HEK293 (cell line): ENCODE data around the gene AKAP6.
A peak's percentile ranks its signal among the peaks of the same experiment; 100 is the strongest.

Experiments used
- CTCF ChIA-PET: fragments of 350-600 bp; formaldehyde crosslinking; extraction: SDS; loops from one replicate; lab custom pipeline; 2021; ENCODE audit warnings: antibody characterized with exemption; lab: Yijun Ruan, JAX
- POLR2A ChIA-PET: fragments of 300-600 bp; formaldehyde crosslinking; extraction: SDS; loops from one replicate; lab custom pipeline; 2020; ENCODE audit warnings: antibody characterized with exemption, inconsistent platforms; lab: Yijun Ruan, JAX
- H3K27ac ChIP-seq: fragments of 200-500 bp; sonication (Bioruptor generic); 2 replicates; pipeline ENCODE4 v1.5.1; 2014; ENCODE audit warnings: low read depth, low read length, control low read depth, inconsistent platforms; ENCODE audit errors: extremely low read depth
- H3K36me3 ChIP-seq, 2 experiments: fragments of 200-500 bp in 1 of 2; sonication (Bioruptor generic) in 1 of 2; 1 replicate in 1 of 2; 2 replicates in 1 of 2; pipeline ENCODE4 v1.5.1; 2014 to 2017; ENCODE audit warnings: inconsistent platforms in 2 of 2, low read length in 2 of 2; ENCODE audit not compliant: control insufficient read depth in 2 of 2, insufficient read depth in 1 of 2
- H3K4me1 ChIP-seq: fragments of 200-500 bp; sonication (Bioruptor generic); 2 replicates; pipeline ENCODE4 v1.5.1; 2014; ENCODE audit warnings: mild to moderate bottlenecking, low read length, inconsistent platforms; ENCODE audit not compliant: control insufficient read depth, insufficient read depth
- H3K4me3 ChIP-seq: 2 replicates; pipeline ENCODE4 v1.5.1; 2011; ENCODE audit warnings: low read depth, mild to moderate bottlenecking, control low read depth, low read length, moderate library complexity
- H3K9me3 ChIP-seq: fragments of 200-500 bp; sonication (Bioruptor generic); 2 replicates; pipeline ENCODE4 v1.5.1; 2014; ENCODE audit warnings: low read depth, low read length, inconsistent platforms; ENCODE audit not compliant: control insufficient read depth, insufficient read depth
- BCL11A ChIP-seq: fragments of 450-650 bp; formaldehyde crosslinking; IDR thresholded peaks from 2 replicates; pipeline ENCODE4 v1.5.1; 2016; ENCODE audit warnings: low read depth, missing biosample characterization, missing genetic modification characterization
- GFI1B ChIP-seq: fragments of 450-650 bp; formaldehyde crosslinking; IDR thresholded peaks from 2 replicates; pipeline ENCODE4 v1.5.1; 2016; ENCODE audit warnings: missing biosample characterization, missing genetic modification characterization
- ZBTB48 ChIP-seq: fragments of 450-650 bp; formaldehyde crosslinking; IDR thresholded peaks from 2 replicates; pipeline ENCODE4 v1.5.1; 2016; ENCODE audit warnings: missing biosample characterization, missing genetic modification characterization
- ZFHX2 ChIP-seq: fragments of 450-650 bp; formaldehyde crosslinking; conservative IDR thresholded peaks from 2 replicates; pipeline ENCODE4 v1.5.1; 2016; ENCODE audit warnings: missing biosample characterization, missing genetic modification characterization
- ZNF132 ChIP-seq: fragments of 450-650 bp; formaldehyde crosslinking; IDR thresholded peaks from 2 replicates; pipeline ENCODE4 v1.5.1; 2017; ENCODE audit warnings: missing biosample characterization, missing genetic modification characterization, borderline replicate concordance
- ZNF133 ChIP-seq: fragments of 450-650 bp; formaldehyde crosslinking; IDR thresholded peaks from 2 replicates; pipeline ENCODE4 v1.5.1; 2016; ENCODE audit warnings: missing biosample characterization, missing genetic modification characterization
- ZNF140 ChIP-seq: fragments of 450-650 bp; formaldehyde crosslinking; IDR thresholded peaks from 2 replicates; pipeline ENCODE4 v1.5.1; 2016; ENCODE audit warnings: missing biosample characterization, missing genetic modification characterization
- ZNF155 ChIP-seq: fragments of 450-650 bp; formaldehyde crosslinking; IDR thresholded peaks from 2 replicates; pipeline ENCODE4 v1.5.1; 2016; ENCODE audit warnings: missing biosample characterization, missing genetic modification characterization
- ZNF157 ChIP-seq: fragments of 450-650 bp; formaldehyde crosslinking; IDR thresholded peaks from 2 replicates; pipeline ENCODE4 v1.5.1; 2016; ENCODE audit warnings: missing biosample characterization, missing genetic modification characterization
- ZNF184 ChIP-seq: fragments of 450-650 bp; IDR thresholded peaks from 2 replicates; pipeline ENCODE4 v1.5.1; 2018; ENCODE audit warnings: missing biosample characterization, mild to moderate bottlenecking, missing genetic modification characterization
- ZNF366 ChIP-seq: fragments of 450-650 bp; formaldehyde crosslinking; conservative IDR thresholded peaks from 2 replicates; pipeline ENCODE4 v1.5.1; 2016; ENCODE audit warnings: missing biosample characterization, missing genetic modification characterization
- ZNF391 ChIP-seq: fragments of 450-650 bp; formaldehyde crosslinking; IDR thresholded peaks from 2 replicates; pipeline ENCODE4 v1.5.1; 2016; ENCODE audit warnings: low read depth, missing biosample characterization, missing genetic modification characterization, borderline replicate concordance
- ZNF394 ChIP-seq: fragments of 450-650 bp; formaldehyde crosslinking; IDR thresholded peaks from 2 replicates; pipeline ENCODE4 v1.5.1; 2016; ENCODE audit warnings: missing biosample characterization, missing genetic modification characterization, mild to moderate bottlenecking, moderate library complexity, borderline replicate concordance
- ZNF521 ChIP-seq: fragments of 450-650 bp; formaldehyde crosslinking; IDR thresholded peaks from 2 replicates; pipeline ENCODE4 v1.5.1; 2017; ENCODE audit warnings: missing biosample characterization, mild to moderate bottlenecking, missing genetic modification characterization
- ZNF660 ChIP-seq: fragments of 450-650 bp; IDR thresholded peaks from 2 replicates; pipeline ENCODE4 v1.5.1; 2018; ENCODE audit warnings: missing biosample characterization, mild to moderate bottlenecking, missing genetic modification characterization
- ZNF677 ChIP-seq: fragments of 450-650 bp; IDR thresholded peaks from 2 replicates; pipeline ENCODE4 v1.5.0; 2018; ENCODE audit warnings: missing biosample characterization, mild to moderate bottlenecking, missing genetic modification characterization, moderate library complexity
- TF ChIP-seq, protein P1 (sequence below): fragments of 450-650 bp; formaldehyde crosslinking; IDR thresholded peaks from 2 replicates; pipeline ENCODE4 v1.5.0; 2017; ENCODE audit warnings: missing biosample characterization, missing genetic modification characterization, borderline replicate concordance
- TF ChIP-seq, protein P2 (sequence below): fragments of 450-650 bp; formaldehyde crosslinking; IDR thresholded peaks from 2 replicates; pipeline ENCODE4 v1.5.1; 2016; ENCODE audit warnings: missing biosample characterization, missing genetic modification characterization, low read depth
- TF ChIP-seq, protein P3 (sequence below): fragments of 450-650 bp; formaldehyde crosslinking; IDR thresholded peaks from 2 replicates; pipeline ENCODE4 v1.5.1; 2016; ENCODE audit warnings: missing biosample characterization, missing genetic modification characterization

Gene AKAP6

DNA sequence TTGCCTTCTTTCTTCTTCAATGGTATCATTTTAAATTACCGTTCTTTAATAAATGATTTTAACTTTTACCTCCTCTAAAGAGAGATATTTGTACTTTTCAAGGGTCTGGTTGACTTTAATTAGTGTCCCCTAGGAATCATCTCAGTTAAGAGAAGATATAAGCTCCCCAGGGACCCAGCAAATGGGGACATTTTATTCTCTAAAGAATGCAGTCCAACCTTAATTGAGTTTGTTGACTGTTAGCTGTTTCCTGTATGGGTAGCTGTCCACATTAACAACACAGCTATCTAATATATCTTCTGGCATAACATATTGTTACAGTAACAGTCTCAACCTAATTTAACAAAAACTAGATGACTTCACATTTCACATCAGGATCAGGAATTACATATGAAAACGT lies 368.0 kb downstream of the AKAP6 start (continued):
- TF ChIP-seq, protein P1, sequence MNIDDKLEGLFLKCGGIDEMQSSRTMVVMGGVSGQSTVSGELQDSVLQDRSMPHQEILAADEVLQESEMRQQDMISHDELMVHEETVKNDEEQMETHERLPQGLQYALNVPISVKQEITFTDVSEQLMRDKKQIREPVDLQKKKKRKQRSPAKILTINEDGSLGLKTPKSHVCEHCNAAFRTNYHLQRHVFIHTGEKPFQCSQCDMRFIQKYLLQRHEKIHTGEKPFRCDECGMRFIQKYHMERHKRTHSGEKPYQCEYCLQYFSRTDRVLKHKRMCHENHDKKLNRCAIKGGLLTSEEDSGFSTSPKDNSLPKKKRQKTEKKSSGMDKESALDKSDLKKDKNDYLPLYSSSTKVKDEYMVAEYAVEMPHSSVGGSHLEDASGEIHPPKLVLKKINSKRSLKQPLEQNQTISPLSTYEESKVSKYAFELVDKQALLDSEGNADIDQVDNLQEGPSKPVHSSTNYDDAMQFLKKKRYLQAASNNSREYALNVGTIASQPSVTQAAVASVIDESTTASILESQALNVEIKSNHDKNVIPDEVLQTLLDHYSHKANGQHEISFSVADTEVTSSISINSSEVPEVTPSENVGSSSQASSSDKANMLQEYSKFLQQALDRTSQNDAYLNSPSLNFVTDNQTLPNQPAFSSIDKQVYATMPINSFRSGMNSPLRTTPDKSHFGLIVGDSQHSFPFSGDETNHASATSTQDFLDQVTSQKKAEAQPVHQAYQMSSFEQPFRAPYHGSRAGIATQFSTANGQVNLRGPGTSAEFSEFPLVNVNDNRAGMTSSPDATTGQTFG (tag by site-specific recombination), result no peak
- TF ChIP-seq ZNF133, result no peak
- no peak for TF ChIP-seq BCL11A
- TF ChIP-seq ZBTB48 (tag by site-specific recombination), result no peak

DNA sequence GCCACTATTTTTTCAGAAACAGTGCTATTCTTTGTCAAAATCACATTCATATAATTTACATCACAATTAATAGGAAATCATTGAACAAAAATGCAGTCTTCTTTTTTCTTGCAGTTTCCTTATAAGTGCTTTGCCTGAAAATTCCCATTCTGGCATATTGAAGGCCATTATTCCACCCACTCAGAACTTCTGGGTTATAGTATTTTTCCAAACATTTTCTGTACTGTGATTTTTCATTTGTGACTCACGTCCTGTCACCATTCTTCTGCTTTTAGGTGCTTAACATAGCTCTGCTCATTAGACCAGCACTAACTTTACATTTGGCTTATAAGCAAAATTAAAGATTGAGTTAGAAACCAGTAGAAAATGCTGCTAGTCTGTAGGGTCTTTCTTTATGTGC lies 368.6 kb downstream of the AKAP6 start:
- Histone ChIP-seq H3K9me3 (no peaks in the 10 kb centered on the region; the same call in 1 of the 2 replicates), H3K4me3 (no peak overlapping the region), H3K27ac (no peak overlapping the region), H3K4me1 (no peaks in the 10 kb centered on the region; the same call in 1 of the 2 replicates), H3K36me3 (no peaks in the 10 kb centered on the region)
- ChIA-PET POLR2A (no interaction called here), CTCF (no interaction called here)
- TF ChIP-seq ZFHX2 (tag by site-specific recombination) (no peak), ZNF391 (tag by site-specific recombination) (no peak), ZNF521 (tag by site-specific recombination) (no peak), ZNF394 (no peak)

DNA sequence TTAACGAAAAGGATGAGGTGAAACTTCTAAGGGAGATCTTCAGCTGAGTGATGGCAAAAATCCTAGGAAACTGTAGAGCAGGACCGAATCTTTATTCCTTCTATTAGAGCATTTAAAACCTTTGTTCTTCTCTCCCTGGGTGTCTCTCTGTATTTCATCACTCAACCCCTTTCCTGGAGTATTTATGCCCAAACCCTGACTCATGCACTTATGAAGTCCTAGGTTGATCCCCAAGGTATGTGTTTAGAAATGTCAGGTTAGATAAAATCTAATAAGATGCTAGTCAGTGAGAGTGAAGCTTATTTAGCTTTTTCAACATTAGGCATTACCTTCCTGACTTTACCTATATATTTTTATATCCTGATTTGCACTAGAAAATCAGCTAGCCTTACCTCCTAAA lies 369.7 kb downstream of the AKAP6 start:
- CTCF ChIA-PET, result interaction anchor here (1.5 kb wide), 1 partner anchor 13 kb away, joined by 5 read pairs; no protein-coding TSS in a partner anchor
- H3K27ac ChIP-seq, result no peak overlapping the region
- no peaks in the 10 kb centered on the region for H3K36me3 ChIP-seq
- H3K4me1 ChIP-seq, result no peaks in the 10 kb centered on the region
- no peaks in the 10 kb centered on the region; the same call in 1 of the 2 replicates for H3K9me3 ChIP-seq
- POLR2A ChIA-PET, result no interaction called here
- TF ChIP-seq, protein P1 (tag by site-specific recombination), result no peak
- no peak for TF ChIP-seq ZNF157 (tag by site-specific recombination)
- TF ChIP-seq ZNF660, result no peak
- TF ChIP-seq GFI1B (tag by site-specific recombination), result no peak
- no peak for TF ChIP-seq ZNF366 (tag by site-specific recombination)
- no peak for TF ChIP-seq ZNF677 (tag by site-specific recombination)
- no peak for TF ChIP-seq ZNF155 (tag by site-specific recombination)
- TF ChIP-seq ZNF184 (tag by site-specific recombination), result no peak
- no peak for TF ChIP-seq ZNF132 (tag by site-specific recombination)
- no peak for TF ChIP-seq ZNF140
- no peak overlapping the region for H3K4me3 ChIP-seq

DNA sequence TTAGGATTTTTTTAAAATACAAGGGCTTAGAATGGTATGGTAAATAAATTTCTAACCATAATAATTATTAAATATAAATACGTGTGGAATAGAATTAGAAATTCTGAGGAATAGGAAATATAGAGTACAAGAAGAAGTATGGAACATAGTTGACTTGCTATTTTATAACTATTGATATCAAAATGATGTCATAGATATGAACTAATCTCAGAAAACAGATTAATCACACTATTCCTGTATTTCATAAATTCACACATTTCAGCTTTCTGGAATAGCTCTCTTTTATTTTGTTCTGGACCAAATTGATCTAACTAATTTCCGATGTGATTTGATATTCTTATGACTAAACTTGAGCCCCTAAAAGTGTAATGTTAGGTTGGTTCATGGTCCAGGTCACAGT lies 372.4 kb downstream of the AKAP6 start:
- Histone ChIP-seq H3K9me3 (no peaks in the 10 kb centered on the region; the same call in 1 of the 2 replicates), H3K4me1 (no peaks in the 10 kb centered on the region), H3K36me3 (no peaks in the 10 kb centered on the region), H3K4me3 (no peak overlapping the region), H3K27ac (no peak overlapping the region)
- POLR2A ChIA-PET, result no interaction called here
- CTCF ChIA-PET, result interaction anchor here (0.5 kb wide), 1 partner anchor 8 kb away, joined by 3 read pairs; no protein-coding TSS in a partner anchor
- TF ChIP-seq, protein P2, sequence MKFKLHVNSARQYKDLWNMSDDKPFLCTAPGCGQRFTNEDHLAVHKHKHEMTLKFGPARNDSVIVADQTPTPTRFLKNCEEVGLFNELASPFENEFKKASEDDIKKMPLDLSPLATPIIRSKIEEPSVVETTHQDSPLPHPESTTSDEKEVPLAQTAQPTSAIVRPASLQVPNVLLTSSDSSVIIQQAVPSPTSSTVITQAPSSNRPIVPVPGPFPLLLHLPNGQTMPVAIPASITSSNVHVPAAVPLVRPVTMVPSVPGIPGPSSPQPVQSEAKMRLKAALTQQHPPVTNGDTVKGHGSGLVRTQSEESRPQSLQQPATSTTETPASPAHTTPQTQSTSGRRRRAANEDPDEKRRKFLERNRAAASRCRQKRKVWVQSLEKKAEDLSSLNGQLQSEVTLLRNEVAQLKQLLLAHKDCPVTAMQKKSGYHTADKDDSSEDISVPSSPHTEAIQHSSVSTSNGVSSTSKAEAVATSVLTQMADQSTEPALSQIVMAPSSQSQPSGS (tag by site-specific recombination), result peak; percentile 72
- TF ChIP-seq, protein P3, sequence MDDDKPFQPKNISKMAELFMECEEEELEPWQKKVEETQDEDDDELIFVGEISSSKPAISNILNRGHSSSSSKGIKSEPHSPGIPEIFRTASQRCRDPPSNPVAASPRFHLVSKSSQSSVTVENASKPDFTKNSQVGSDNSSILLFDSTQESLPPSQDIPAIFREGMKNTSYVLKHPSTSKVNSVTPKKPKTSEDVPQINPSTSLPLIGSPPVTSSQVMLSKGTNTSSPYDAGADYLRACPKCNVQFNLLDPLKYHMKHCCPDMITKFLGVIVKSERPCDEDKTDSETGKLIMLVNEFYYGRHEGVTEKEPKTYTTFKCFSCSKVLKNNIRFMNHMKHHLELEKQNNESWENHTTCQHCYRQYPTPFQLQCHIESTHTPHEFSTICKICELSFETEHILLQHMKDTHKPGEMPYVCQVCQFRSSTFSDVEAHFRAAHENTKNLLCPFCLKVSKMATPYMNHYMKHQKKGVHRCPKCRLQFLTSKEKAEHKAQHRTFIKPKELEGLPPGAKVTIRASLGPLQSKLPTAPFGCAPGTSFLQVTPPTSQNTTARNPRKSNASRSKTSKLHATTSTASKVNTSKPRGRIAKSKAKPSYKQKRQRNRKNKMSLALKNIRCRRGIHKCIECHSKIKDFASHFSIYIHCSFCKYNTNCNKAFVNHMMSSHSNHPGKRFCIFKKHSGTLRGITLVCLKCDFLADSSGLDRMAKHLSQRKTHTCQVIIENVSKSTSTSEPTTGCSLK (tag by site-specific recombination), result no peak
